ENCODE results near the gene KHSRP. TPM values are rescaled to one million over a fixed set of nuclear protein-coding genes. Genes with fewer than 3 reads are reported as not detected.
A peak's percentile ranks its signal among the peaks of the same experiment; 100 is the strongest.

The KHSRP gene
- total and polyA plus RNA-seq, 2 of the 13 experiments (the other 11 are each of a cell fraction or from before 2014, with no cell fraction given): 72.1 to 129 TPM

DNA sequence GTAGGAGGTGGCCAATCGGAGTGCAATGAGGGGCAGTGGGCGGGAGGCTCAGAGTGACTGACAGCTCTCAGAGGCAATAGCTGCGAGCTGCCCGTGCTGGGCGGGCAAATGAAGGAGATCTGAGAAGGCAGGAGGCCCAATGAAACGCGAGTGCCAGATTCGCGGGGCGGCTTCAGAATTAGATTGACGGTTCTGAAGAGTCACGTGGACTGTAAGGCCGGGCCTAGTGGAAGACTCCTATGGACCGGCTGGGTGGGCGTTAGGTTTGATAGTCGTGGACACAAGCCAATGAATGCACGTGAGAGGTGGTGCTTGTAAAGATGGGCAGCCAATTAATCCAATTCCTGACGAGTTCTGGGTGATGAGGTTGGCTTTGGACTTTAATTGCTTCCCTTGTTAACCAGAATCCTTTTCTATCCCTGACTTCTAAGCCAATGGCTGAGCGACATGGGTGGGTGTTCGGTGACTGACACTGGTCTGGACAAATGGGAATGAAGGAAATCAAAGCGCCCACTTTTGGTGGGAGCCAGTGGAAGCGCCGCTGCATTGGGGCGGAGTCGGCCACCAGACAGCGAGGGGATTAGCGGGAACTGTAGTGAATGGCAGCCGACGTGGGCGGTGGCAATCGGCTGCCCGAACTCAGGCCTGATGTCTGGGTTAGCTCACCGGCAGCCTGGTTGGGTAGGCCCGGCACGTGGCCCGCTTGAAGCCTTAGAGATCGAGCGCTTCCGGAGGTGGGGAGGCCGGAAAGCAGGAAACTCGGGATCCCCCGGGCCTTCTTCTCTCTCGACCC lies 524 bp upstream of the KHSRP start (continued):
- TF ChIP-seq, protein P1, sequence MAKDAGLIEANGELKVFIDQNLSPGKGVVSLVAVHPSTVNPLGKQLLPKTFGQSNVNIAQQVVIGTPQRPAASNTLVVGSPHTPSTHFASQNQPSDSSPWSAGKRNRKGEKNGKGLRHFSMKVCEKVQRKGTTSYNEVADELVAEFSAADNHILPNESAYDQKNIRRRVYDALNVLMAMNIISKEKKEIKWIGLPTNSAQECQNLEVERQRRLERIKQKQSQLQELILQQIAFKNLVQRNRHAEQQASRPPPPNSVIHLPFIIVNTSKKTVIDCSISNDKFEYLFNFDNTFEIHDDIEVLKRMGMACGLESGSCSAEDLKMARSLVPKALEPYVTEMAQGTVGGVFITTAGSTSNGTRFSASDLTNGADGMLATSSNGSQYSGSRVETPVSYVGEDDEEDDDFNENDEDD (CRISPR knock-in tag; IDR thresholded peaks at IDR 0.05; ENCODE audit: borderline replicate concordance): peak; percentile 72; the same call in 1 of the 2 replicates
- TF ChIP-seq ZNF24 (IDR thresholded peaks at IDR 0.05) (no peak), MYNN (CRISPR knock-in tag; IDR thresholded peaks at IDR 0.05; ENCODE audit: low read depth) (no peak), ZNF788 (CRISPR knock-in tag; IDR thresholded peaks at IDR 0.05; ENCODE audit: borderline replicate concordance) (peak; percentile 54; the same call in 1 of the 2 replicates), ZNF274 (CRISPR knock-in tag; IDR thresholded peaks at IDR 0.05) (0 out of 2 replicates have a peak, but pooled peaks have one; percentile 61), ZMAT3 (CRISPR knock-in tag; conservative IDR thresholded peaks at IDR 0.05) (no peak), HNRNPL (IDR thresholded peaks at IDR 0.05; ENCODE audit: low read depth, low read length) (peak; percentile 42; the same call in 1 of the 2 replicates), SP2 (CRISPR knock-in tag; IDR thresholded peaks at IDR 0.05) (peak; percentile 97), PITX1 (CRISPR knock-in tag; IDR thresholded peaks at IDR 0.05) (peak; percentile 61; the same call in 1 of the 2 replicates), SP1 (IDR thresholded peaks at IDR 0.05) (no peak), SP1 (CRISPR knock-in tag; IDR thresholded peaks at IDR 0.05) (peak; percentile 83), YY1 (IDR thresholded peaks at IDR 0.05; ENCODE audit: insufficient read depth, insufficient replicate concordance, low read depth, low read length) (peak; percentile 22)
- TF ChIP-seq, protein P2, sequence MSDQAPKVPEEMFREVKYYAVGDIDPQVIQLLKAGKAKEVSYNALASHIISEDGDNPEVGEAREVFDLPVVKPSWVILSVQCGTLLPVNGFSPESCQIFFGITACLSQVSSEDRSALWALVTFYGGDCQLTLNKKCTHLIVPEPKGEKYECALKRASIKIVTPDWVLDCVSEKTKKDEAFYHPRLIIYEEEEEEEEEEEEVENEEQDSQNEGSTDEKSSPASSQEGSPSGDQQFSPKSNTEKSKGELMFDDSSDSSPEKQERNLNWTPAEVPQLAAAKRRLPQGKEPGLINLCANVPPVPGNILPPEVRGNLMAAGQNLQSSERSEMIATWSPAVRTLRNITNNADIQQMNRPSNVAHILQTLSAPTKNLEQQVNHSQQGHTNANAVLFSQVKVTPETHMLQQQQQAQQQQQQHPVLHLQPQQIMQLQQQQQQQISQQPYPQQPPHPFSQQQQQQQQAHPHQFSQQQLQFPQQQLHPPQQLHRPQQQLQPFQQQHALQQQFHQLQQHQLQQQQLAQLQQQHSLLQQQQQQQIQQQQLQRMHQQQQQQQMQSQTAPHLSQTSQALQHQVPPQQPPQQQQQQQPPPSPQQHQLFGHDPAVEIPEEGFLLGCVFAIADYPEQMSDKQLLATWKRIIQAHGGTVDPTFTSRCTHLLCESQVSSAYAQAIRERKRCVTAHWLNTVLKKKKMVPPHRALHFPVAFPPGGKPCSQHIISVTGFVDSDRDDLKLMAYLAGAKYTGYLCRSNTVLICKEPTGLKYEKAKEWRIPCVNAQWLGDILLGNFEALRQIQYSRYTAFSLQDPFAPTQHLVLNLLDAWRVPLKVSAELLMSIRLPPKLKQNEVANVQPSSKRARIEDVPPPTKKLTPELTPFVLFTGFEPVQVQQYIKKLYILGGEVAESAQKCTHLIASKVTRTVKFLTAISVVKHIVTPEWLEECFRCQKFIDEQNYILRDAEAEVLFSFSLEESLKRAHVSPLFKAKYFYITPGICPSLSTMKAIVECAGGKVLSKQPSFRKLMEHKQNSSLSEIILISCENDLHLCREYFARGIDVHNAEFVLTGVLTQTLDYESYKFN (CRISPR knock-in tag; conservative IDR thresholded peaks at IDR 0.05): peak; percentile 18; the same call in 1 of the 2 replicates
- TF ChIP-seq, protein P3, sequence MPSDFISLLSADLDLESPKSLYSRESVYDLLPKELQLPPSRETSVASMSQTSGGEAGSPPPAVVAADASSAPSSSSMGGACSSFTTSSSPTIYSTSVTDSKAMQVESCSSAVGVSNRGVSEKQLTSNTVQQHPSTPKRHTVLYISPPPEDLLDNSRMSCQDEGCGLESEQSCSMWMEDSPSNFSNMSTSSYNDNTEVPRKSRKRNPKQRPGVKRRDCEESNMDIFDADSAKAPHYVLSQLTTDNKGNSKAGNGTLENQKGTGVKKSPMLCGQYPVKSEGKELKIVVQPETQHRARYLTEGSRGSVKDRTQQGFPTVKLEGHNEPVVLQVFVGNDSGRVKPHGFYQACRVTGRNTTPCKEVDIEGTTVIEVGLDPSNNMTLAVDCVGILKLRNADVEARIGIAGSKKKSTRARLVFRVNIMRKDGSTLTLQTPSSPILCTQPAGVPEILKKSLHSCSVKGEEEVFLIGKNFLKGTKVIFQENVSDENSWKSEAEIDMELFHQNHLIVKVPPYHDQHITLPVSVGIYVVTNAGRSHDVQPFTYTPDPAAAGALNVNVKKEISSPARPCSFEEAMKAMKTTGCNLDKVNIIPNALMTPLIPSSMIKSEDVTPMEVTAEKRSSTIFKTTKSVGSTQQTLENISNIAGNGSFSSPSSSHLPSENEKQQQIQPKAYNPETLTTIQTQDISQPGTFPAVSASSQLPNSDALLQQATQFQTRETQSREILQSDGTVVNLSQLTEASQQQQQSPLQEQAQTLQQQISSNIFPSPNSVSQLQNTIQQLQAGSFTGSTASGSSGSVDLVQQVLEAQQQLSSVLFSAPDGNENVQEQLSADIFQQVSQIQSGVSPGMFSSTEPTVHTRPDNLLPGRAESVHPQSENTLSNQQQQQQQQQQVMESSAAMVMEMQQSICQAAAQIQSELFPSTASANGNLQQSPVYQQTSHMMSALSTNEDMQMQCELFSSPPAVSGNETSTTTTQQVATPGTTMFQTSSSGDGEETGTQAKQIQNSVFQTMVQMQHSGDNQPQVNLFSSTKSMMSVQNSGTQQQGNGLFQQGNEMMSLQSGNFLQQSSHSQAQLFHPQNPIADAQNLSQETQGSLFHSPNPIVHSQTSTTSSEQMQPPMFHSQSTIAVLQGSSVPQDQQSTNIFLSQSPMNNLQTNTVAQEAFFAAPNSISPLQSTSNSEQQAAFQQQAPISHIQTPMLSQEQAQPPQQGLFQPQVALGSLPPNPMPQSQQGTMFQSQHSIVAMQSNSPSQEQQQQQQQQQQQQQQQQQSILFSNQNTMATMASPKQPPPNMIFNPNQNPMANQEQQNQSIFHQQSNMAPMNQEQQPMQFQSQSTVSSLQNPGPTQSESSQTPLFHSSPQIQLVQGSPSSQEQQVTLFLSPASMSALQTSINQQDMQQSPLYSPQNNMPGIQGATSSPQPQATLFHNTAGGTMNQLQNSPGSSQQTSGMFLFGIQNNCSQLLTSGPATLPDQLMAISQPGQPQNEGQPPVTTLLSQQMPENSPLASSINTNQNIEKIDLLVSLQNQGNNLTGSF (CRISPR knock-in tag; IDR thresholded peaks at IDR 0.05): peak; percentile 61; the same call in 1 of the 2 replicates
- TF ChIP-seq, protein P4, sequence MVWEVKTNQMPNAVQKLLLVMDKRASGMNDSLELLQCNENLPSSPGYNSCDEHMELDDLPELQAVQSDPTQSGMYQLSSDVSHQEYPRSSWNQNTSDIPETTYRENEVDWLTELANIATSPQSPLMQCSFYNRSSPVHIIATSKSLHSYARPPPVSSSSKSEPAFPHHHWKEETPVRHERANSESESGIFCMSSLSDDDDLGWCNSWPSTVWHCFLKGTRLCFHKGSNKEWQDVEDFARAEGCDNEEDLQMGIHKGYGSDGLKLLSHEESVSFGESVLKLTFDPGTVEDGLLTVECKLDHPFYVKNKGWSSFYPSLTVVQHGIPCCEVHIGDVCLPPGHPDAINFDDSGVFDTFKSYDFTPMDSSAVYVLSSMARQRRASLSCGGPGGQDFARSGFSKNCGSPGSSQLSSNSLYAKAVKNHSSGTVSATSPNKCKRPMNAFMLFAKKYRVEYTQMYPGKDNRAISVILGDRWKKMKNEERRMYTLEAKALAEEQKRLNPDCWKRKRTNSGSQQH (CRISPR knock-in tag; IDR thresholded peaks at IDR 0.05; ENCODE audit: low read depth): no peak
- TF ChIP-seq, protein P5, sequence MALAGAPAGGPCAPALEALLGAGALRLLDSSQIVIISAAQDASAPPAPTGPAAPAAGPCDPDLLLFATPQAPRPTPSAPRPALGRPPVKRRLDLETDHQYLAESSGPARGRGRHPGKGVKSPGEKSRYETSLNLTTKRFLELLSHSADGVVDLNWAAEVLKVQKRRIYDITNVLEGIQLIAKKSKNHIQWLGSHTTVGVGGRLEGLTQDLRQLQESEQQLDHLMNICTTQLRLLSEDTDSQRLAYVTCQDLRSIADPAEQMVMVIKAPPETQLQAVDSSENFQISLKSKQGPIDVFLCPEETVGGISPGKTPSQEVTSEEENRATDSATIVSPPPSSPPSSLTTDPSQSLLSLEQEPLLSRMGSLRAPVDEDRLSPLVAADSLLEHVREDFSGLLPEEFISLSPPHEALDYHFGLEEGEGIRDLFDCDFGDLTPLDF (CRISPR knock-in tag; IDR thresholded peaks at IDR 0.05): peak; percentile 81
